Stimulated activated CD4-positive, alpha-beta T cell treated with anti-CD3 and anti-CD28 coated beads, TNF-alpha, amount 100 ng/mL, for 24 hours (primary cell): ENCODE measurements around the gene ANKMY1.

Experiments
- DNase-seq, 3 experiments: peaks; one replicate each; pipeline ENCODE4 v3.0.0-alpha.2; 2020; ENCODE audit warnings: low read depth in 3 of 3

Gene ANKMY1

GRCh38 chr2:240477916-240478315 lies 79.9 kb downstream of the ANKMY1 start:
- DNase-seq, result no peak

- no peak for DNase-seq
Observed at GRCh38 chr2:240473211-240473610, 84.6 kb downstream of the ANKMY1 start.

GRCh38 chr2:240472078-240472790 lies 85.6 kb downstream of the ANKMY1 start:
- DNase-seq, result no peak

- no peak for DNase-seq
Observed at GRCh38 chr2:240469740-240470139, 88.0 kb downstream of the ANKMY1 start.

GRCh38 chr2:240469239-240469636 lies 88.5 kb downstream of the ANKMY1 start:
- no peak for DNase-seq

GRCh38 chr2:240468303-240469238 lies 89.2 kb downstream of the ANKMY1 start:
- DNase-seq, result no peak

GRCh38 chr2:240467659-240468302 lies 90.0 kb downstream of the ANKMY1 start:
- DNase-seq, result no peak

GRCh38 chr2:240467149-240467642 lies 90.6 kb downstream of the ANKMY1 start:
- DNase-seq, result no peak

GRCh38 chr2:240466579-240467148 lies 91.1 kb downstream of the ANKMY1 start:
- DNase-seq, result no peak

GRCh38 chr2:240465765-240466578 lies 91.8 kb downstream of the ANKMY1 start:
- no peak for DNase-seq

- DNase-seq, result no peak
Observed at GRCh38 chr2:240465268-240465764, 92.5 kb downstream of the ANKMY1 start.

- DNase-seq, result no peak
Observed at GRCh38 chr2:240464514-240465241, 93.1 kb downstream of the ANKMY1 start.

GRCh38 chr2:240463866-240464481 lies 93.8 kb downstream of the ANKMY1 start:
- no peak for DNase-seq

GRCh38 chr2:240463274-240463865 lies 94.4 kb downstream of the ANKMY1 start:
- DNase-seq, result no peak

- no peak for DNase-seq
Observed at GRCh38 chr2:240462707-240463273, 95.0 kb downstream of the ANKMY1 start.

- DNase-seq, result no peak
Observed at GRCh38 chr2:240462073-240462706, 95.6 kb downstream of the ANKMY1 start.

- DNase-seq, result no peak
Observed at GRCh38 chr2:240461471-240462072, 96.2 kb downstream of the ANKMY1 start.
